ENCODE data around the gene TNIP2. TPM values are rescaled to one million over a fixed set of nuclear protein-coding genes. Genes with fewer than 3 reads are reported as not detected.

Gene TNIP2
- total and polyA plus RNA-seq, 2 of the 13 experiments (the other 11 are each of a cell fraction or from before 2014, with no cell fraction given) = 25.6 to 38.0 TPM

DNA sequence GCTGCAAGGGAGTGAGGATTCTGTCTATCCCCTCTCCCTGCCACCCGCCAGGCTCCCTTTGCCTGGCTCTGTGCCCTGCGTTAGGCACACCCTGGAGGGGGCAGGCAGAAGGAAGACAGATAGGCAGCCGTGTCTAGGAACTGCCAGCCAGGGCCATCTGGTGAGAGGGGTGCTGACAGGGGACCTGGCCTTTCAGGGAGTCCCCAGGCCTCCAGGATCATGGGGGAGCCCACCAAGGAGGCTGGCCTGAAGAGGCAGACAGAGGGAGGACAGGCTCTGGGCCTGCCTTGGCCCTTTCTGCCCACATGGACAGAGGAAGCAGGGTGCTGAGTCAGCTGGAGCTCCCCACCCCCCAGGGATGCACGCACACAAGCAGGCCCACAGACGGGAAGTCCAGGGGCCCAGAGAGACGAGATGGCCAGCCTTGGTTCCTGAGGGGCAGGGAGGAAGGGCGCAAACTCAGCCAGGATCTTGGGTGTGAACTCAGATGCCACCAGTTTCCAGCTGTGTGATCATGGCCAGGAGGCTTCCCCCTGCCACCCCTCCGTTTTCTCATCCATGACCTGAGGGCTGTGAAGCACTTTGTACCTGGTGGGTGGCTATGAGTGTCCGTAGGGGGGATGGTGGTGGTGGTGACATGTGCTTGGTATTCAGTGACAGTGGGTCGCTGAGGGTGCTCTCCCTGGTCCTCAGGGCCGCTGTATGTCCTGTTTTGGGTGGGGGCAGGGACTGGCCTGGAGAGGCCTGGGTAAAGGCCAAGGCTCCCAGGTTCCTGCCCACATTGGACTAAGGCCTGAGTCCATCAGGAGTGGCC lies 38.6 kb upstream of the TNIP2 start (continued):
- no peak for TF ChIP-seq KIAA2018 (CRISPR knock-in tag; IDR thresholded peaks at IDR 0.05; ENCODE audit: borderline replicate concordance)
- TF ChIP-seq GABPA (IDR thresholded peaks at IDR 0.05; ENCODE audit: low read depth, low read length) = no peak
- TF ChIP-seq GABPA (CRISPR knock-in tag; IDR thresholded peaks at IDR 0.05; ENCODE audit: low read depth) = peak; percentile 38
- no peak for TF ChIP-seq TBP (CRISPR knock-in tag; IDR thresholded peaks at IDR 0.05)
- no peak for TF ChIP-seq SOX6 (IDR thresholded peaks at IDR 0.05)
- TF ChIP-seq SOX6 (CRISPR knock-in tag; IDR thresholded peaks at IDR 0.05) = no peak
- no peak for TF ChIP-seq ZNF850 (CRISPR knock-in tag; conservative IDR thresholded peaks at IDR 0.05)
- TF ChIP-seq MAFK (conservative IDR thresholded peaks at IDR 0.05 in 1 of 2, IDR thresholded peaks at IDR 0.05 in 1 of 2; ENCODE audit: low read length in 2 of 2) = peak; percentile 77 to 81
- TF ChIP-seq MED8 (CRISPR knock-in tag; IDR thresholded peaks at IDR 0.05; ENCODE audit: insufficient replicate concordance) = no peak
- TF ChIP-seq, protein P1, sequence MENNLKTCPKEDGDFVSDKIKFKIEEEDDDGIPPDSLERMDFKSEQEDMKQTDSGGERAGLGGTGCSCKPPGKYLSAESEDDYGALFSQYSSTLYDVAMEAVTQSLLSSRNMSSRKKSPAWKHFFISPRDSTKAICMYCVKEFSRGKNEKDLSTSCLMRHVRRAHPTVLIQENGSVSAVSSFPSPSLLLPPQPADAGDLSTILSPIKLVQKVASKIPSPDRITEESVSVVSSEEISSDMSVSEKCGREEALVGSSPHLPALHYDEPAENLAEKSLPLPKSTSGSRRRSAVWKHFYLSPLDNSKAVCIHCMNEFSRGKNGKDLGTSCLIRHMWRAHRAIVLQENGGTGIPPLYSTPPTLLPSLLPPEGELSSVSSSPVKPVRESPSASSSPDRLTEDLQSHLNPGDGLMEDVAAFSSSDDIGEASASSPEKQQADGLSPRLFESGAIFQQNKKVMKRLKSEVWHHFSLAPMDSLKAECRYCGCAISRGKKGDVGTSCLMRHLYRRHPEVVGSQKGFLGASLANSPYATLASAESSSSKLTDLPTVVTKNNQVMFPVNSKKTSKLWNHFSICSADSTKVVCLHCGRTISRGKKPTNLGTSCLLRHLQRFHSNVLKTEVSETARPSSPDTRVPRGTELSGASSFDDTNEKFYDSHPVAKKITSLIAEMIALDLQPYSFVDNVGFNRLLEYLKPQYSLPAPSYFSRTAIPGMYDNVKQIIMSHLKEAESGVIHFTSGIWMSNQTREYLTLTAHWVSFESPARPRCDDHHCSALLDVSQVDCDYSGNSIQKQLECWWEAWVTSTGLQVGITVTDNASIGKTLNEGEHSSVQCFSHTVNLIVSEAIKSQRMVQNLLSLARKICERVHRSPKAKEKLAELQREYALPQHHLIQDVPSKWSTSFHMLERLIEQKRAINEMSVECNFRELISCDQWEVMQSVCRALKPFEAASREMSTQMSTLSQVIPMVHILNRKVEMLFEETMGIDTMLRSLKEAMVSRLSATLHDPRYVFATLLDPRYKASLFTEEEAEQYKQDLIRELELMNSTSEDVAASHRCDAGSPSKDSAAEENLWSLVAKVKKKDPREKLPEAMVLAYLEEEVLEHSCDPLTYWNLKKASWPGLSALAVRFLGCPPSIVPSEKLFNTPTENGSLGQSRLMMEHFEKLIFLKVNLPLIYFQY (CRISPR knock-in tag; IDR thresholded peaks at IDR 0.05; ENCODE audit: borderline replicate concordance) = no peak
- no peak for TF ChIP-seq HMGXB4 (CRISPR knock-in tag; IDR thresholded peaks at IDR 0.05; ENCODE audit: borderline replicate concordance in 1 of 2, low read depth in 1 of 2)
- no peak for TF ChIP-seq FIP1L1 (IDR thresholded peaks at IDR 0.05; ENCODE audit: borderline replicate concordance, insufficient read depth, low read depth, low read length)
- TF ChIP-seq ZNF577 (CRISPR knock-in tag; IDR thresholded peaks at IDR 0.05; ENCODE audit: borderline replicate concordance, low read depth) = no peak
- TF ChIP-seq MYC (CRISPR knock-in tag; IDR thresholded peaks at IDR 0.05; ENCODE audit: borderline replicate concordance) = no peak; the same call in 1 of the 2 replicates
